Liver (tissue), 9 donors: ENCODE measurements around the gene MYO3B. TPM values are rescaled to one million over a fixed set of nuclear protein-coding genes. Genes with fewer than 3 reads are reported as not detected.

Experiments
- DNase-seq: peaks from one replicate; pipeline ENCODE4 v3.0.0-alpha.2; 2017; ENCODE audit warnings: low spot score
- H3K27ac ChIP-seq, 2 donors: one replicate each; pipeline ENCODE4 v1.7.0; 2013; ENCODE audit warnings: inconsistent platforms in 2 of 2, low read length in 2 of 2, control low read depth in 1 of 2, low read depth in 1 of 2, mild to moderate bottlenecking in 1 of 2
- H3K27me3 ChIP-seq, 4 donors: one replicate each; pipeline versions ENCODE4 v1.6.1 to v1.7.0; 2013; ENCODE audit warnings: low read length in 3 of 4, inconsistent platforms in 1 of 4, mild to moderate bottlenecking in 1 of 4, moderate library complexity in 1 of 4; ENCODE audit not compliant: control insufficient read depth in 4 of 4, insufficient read depth in 4 of 4
- H3K36me3 ChIP-seq, 4 donors: one replicate each; pipeline versions ENCODE4 v1.6.1 to v1.7.0; 2013; ENCODE audit warnings: low read length in 3 of 4, mild to moderate bottlenecking in 3 of 4, low read depth in 1 of 4, moderate library complexity in 1 of 4; ENCODE audit not compliant: control insufficient read depth in 4 of 4, insufficient read depth in 3 of 4
- H3K4me1 ChIP-seq, 4 donors: one replicate each; pipeline versions ENCODE4 v1.6.1 to v1.7.0; 2013; ENCODE audit warnings: low read length in 3 of 4, mild to moderate bottlenecking in 3 of 4, moderate library complexity in 1 of 4; ENCODE audit not compliant: control insufficient read depth in 4 of 4, insufficient read depth in 4 of 4
- H3K4me3 ChIP-seq, 3 donors: one replicate each; pipeline versions ENCODE4 v1.6.1 to v1.7.0; 2013; ENCODE audit warnings: low read length in 3 of 3, control low read depth in 1 of 3, low read depth in 1 of 3, mild to moderate bottlenecking in 1 of 3
- H3K9ac ChIP-seq, 2 donors: one replicate each; pipeline ENCODE4 v1.7.0; 2013; ENCODE audit warnings: low read length in 2 of 2, mild to moderate bottlenecking in 2 of 2, moderate library complexity in 2 of 2, control low read depth in 1 of 2, low read depth in 1 of 2
- H3K9me3 ChIP-seq, 4 donors: one replicate each; pipeline versions ENCODE4 v1.6.1 to v1.7.0; 2013; ENCODE audit warnings: low read length in 3 of 4; ENCODE audit not compliant: control insufficient read depth in 4 of 4
- ATF3 ChIP-seq: IDR thresholded peaks from 2 replicates; pipeline ENCODE4 v1.6.1; 2016; ENCODE audit warnings: antibody characterized with exemption
- FOXA1 ChIP-seq: IDR thresholded peaks from 2 replicates; pipeline ENCODE4 v1.6.1; 2016; ENCODE audit warnings: antibody characterized with exemption
- HNF4G ChIP-seq: IDR thresholded peaks from 2 replicates; pipeline ENCODE4 v1.6.1; 2016; ENCODE audit warnings: antibody characterized with exemption
- MAX ChIP-seq: IDR thresholded peaks from 2 replicates; pipeline ENCODE4 v1.6.1; 2016; ENCODE audit warnings: antibody characterized with exemption
- RAD21 ChIP-seq, 2 donors: IDR thresholded peaks; 2 replicates each; pipeline ENCODE4 v1.6.1; 2016; ENCODE audit warnings: antibody characterized with exemption in 2 of 2, mild to moderate bottlenecking in 2 of 2
- REST ChIP-seq: IDR thresholded peaks from 2 replicates; pipeline ENCODE4 v1.6.1; 2016; ENCODE audit warnings: antibody characterized with exemption, mild to moderate bottlenecking
- RXRA ChIP-seq, 2 donors: IDR thresholded peaks; 2 replicates each; pipeline ENCODE4 v1.6.1; 2017 to 2018; ENCODE audit warnings: antibody characterized with exemption in 2 of 2, mild to moderate bottlenecking in 1 of 2
- SP1 ChIP-seq: IDR thresholded peaks from 2 replicates; pipeline ENCODE4 v1.6.1; 2018; ENCODE audit warnings: antibody characterized with exemption, mild to moderate bottlenecking
- YY1 ChIP-seq: IDR thresholded peaks from 2 replicates; pipeline ENCODE4 v1.6.1; 2016; ENCODE audit warnings: antibody characterized with exemption, mild to moderate bottlenecking
- ZBTB33 ChIP-seq: IDR thresholded peaks from 2 replicates; pipeline ENCODE4 v1.6.1; 2016; ENCODE audit warnings: antibody characterized with exemption
- WGBS: extraction: QIAGEN DNeasy Blood & Tissue Kit; methylation state at CpG from one replicate; pipeline ENCODE4 v1.1.7; 2013; 5-methylcytosine and 5-hydroxymethylcytosine counted together
- polyA plus RNA-seq, 2 donors: library from polyadenylated mRNA; stranded (reverse) in 1 of 2; unstranded in 1 of 2; fragments of 200-250 nt in 1 of 2; fragments of >200 nt in 1 of 2; fragmentation: Nextera tagmentation in 1 of 2; extraction: Ambion mirVana in 1 of 2; gene quantifications; one replicate each; pipeline versions ENCODE4 v1.2.1 to v1.2.3, GENCODE V29; 2013 to 2015
- total RNA-seq, 2 donors: library from RNA; depleted of rRNA; stranded (reverse); fragments of >200 nt; gene quantifications; one replicate each; pipeline ENCODE4 v1.2.3, GENCODE V29; 2014
- donor health status: healthy.
- donor health status: healthy.
- donor health status: healthy.
- donor health status: healthy.
- donor health status: healthy.

MYO3B gene
- total and polyA plus RNA-seq, 4 donors, result under 0.01 to 0.05 TPM; not detected in 2

GRCh38 chr2:170652637-170653417, 474.9 kb downstream of the MYO3B start:
- Histone ChIP-seq H3K27ac (no peak overlapping the region), H3K9ac (no peak overlapping the region), H3K27me3 (no peaks in the 10 kb centered on the region), H3K4me3 (no peak overlapping the region), H3K9me3 (no peaks in the 10 kb centered on the region), H3K4me1 (no peaks in the 10 kb centered on the region), H3K36me3 (no peaks in the 10 kb centered on the region)
- no peak for TF ChIP-seq ATF3
- TF ChIP-seq RAD21 (IDR thresholded peaks at IDR 0.05), result no peak
- no peak for TF ChIP-seq YY1
- 82% methylated on average over 5 of the region's 5 CpGs for WGBS
- DNase-seq, result no peak

- no peaks in the 10 kb centered on the region for H3K36me3 ChIP-seq
Measured at GRCh38 chr2:170656669-170657068, 478.7 kb downstream of the MYO3B start.

More at GRCh38 chr2:170656669-170657068, 478.7 kb downstream of the MYO3B start:
- H3K9ac ChIP-seq, result no peak overlapping the region
- DNase-seq, result no peak
- no peaks in the 10 kb centered on the region for H3K4me1 ChIP-seq
- no peaks in the 10 kb centered on the region for H3K9me3 ChIP-seq
- TF ChIP-seq FOXA1 (no peak), MAX (no peak), REST (no peak), SP1 (no peak), RAD21 (IDR thresholded peaks at IDR 0.05) (no peak), HNF4G (no peak), ZBTB33 (no peak), RXRA (IDR thresholded peaks at IDR 0.05) (no peak)
- no peak overlapping the region for H3K27ac ChIP-seq
- H3K27me3 ChIP-seq, result no peaks in the 10 kb centered on the region
- WGBS, result 83% methylated on average over 3 of the region's 3 CpGs
- no peak overlapping the region for H3K4me3 ChIP-seq
